Activated naive CD8-positive, alpha-beta T cell treated with anti-CD3 and anti-CD28 coated beads, Interleukin-2, amount 50 U/mL, for 24 hours (primary cell): ENCODE data around the gene TATDN2.
A peak's percentile ranks its signal among the peaks of the same experiment; 100 is the strongest.

Source experiments
- ATAC-seq: fragments of 150-1000 bp; cut with Tn5 transposase; one replicate; pipeline ENCODE4 v1.10.0; 2021
- DNase-seq: peaks from one replicate; pipeline ENCODE4 v3.0.0; 2021
- H3K27ac Mint-ChIP-seq: one replicate; pipeline ENCODE4 v1.8.0; 2021; ENCODE audit warnings: mild to moderate bottlenecking, mixed read lengths
- H3K27me3 Mint-ChIP-seq: one replicate; pipeline ENCODE4 v1.8.0; 2021; ENCODE audit warnings: mixed read lengths
- H3K36me3 Mint-ChIP-seq: one replicate; pipeline ENCODE4 v1.8.0; 2021; ENCODE audit warnings: low read depth, mixed read lengths
- H3K4me1 Mint-ChIP-seq: one replicate; pipeline ENCODE4 v1.8.0; 2021; ENCODE audit warnings: mixed read lengths
- H3K4me3 Mint-ChIP-seq: one replicate; pipeline ENCODE4 v1.8.0; 2021; ENCODE audit warnings: mild to moderate bottlenecking, moderate library complexity, mixed read lengths
- H3K9me3 Mint-ChIP-seq: one replicate; pipeline ENCODE4 v1.8.0; 2021; ENCODE audit warnings: mixed read lengths

TATDN2 gene

GRCh38 chr3:10304905-10305304 is 56.6 kb downstream of the TATDN2 start:
- peaks cover 57% of the 10 kb centered on the region for H3K36me3 Mint-ChIP-seq
- peak overlapping the region; percentile 73 for H3K27ac Mint-ChIP-seq
- H3K9me3 Mint-ChIP-seq, result no peaks in the 10 kb centered on the region
- H3K4me1 Mint-ChIP-seq, result peaks cover under 1% of the 10 kb centered on the region
- no peak for ATAC-seq
- no peak for DNase-seq
- no peaks in the 10 kb centered on the region for H3K27me3 Mint-ChIP-seq
- H3K4me3 Mint-ChIP-seq, result no peak overlapping the region

DNA sequence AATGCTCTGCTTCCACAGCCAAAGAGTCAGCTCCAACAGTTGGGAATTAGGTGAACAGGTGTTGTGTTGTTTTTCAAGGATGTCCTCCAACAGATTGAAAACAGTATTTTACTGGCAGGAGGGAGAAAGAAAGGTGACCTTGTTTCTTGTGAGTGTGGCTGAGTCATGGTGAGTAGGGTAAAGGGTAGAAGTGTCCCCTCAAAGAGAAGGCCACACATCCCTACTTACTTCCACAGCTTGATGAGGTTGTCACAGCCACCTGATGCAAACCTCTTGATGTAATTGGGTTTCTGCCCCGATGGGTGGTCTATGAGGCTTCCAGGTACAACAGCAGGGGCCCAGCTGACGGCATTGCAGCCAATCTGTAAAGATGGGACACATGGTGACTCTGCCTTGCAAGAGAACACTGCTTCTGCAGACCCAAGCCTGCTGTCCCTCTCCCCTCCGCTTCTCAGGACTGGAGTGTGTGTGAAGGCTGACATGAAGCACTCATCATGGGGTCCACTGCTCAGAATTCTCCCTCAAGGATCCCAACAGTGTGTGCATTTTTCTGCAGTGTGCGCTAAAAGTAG is 57.2 kb downstream of the TATDN2 start:
- DNase-seq (no peak), ATAC-seq (no peak)
- Mint-ChIP-seq H3K27me3 (no peaks in the 10 kb centered on the region), H3K4me1 (peaks cover under 1% of the 10 kb centered on the region), H3K27ac (peak overlapping the region; percentile 73), H3K36me3 (peaks cover 58% of the 10 kb centered on the region), H3K4me3 (no peak overlapping the region), H3K9me3 (no peaks in the 10 kb centered on the region)

DNA sequence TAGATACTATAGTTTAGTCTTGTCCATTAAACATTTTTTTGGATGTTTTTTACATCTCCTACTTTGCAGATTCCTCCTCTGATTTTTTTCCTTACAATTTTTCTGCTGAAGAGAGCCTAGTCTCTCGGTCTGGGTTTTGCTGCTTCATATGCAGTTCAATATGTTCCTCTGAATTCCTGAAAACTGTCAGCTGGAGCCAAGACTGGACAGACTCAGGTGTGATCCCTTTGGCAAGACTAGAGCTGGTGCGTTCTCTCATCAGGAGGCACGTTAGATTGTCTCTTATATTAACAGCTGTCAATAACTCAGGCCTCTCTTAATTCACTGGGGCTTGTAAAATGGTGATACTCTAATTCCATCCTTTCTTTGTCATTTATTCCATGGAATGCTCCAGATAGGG is 57.9 kb downstream of the TATDN2 start:
- H3K27ac Mint-ChIP-seq, result peak overlapping the region; percentile 8
- H3K9me3 Mint-ChIP-seq, result no peaks in the 10 kb centered on the region
- peaks cover 64% of the 10 kb centered on the region for H3K36me3 Mint-ChIP-seq

GRCh38 chr3:10308678-10309077 is 60.4 kb downstream of the TATDN2 start:
- ATAC-seq (no peak), DNase-seq (no peak)
- Mint-ChIP-seq H3K36me3 (peaks cover 55% of the 10 kb centered on the region), H3K9me3 (no peaks in the 10 kb centered on the region), H3K4me3 (no peak overlapping the region), H3K27ac (no peak overlapping the region), H3K27me3 (no peaks in the 10 kb centered on the region), H3K4me1 (peaks cover 3% of the 10 kb centered on the region)

More for the DNA sequence above, 57.9 kb downstream of the TATDN2 start:
- Mint-ChIP-seq H3K4me1 (peaks cover 3% of the 10 kb centered on the region), H3K4me3 (no peak overlapping the region), H3K27me3 (no peaks in the 10 kb centered on the region)
- ATAC-seq, result no peak
- no peak for DNase-seq

- H3K27ac Mint-ChIP-seq, result no peak overlapping the region
- H3K9me3 Mint-ChIP-seq, result no peaks in the 10 kb centered on the region
- DNase-seq, result no peak
- peaks cover 3% of the 10 kb centered on the region for H3K4me1 Mint-ChIP-seq
- H3K27me3 Mint-ChIP-seq, result no peaks in the 10 kb centered on the region
- peaks cover 59% of the 10 kb centered on the region for H3K36me3 Mint-ChIP-seq
- no peak for ATAC-seq
- H3K4me3 Mint-ChIP-seq, result no peak overlapping the region
Observed at GRCh38 chr3:10309736-10310135, 61.5 kb downstream of the TATDN2 start.

- peak overlapping the region; percentile 55 for H3K27ac Mint-ChIP-seq
- H3K4me3 Mint-ChIP-seq, result no peak overlapping the region
- DNase-seq, result no peak
- no peaks in the 10 kb centered on the region for H3K27me3 Mint-ChIP-seq
- no peaks in the 10 kb centered on the region for H3K9me3 Mint-ChIP-seq
- peaks cover 3% of the 10 kb centered on the region for H3K4me1 Mint-ChIP-seq
- peaks cover 55% of the 10 kb centered on the region for H3K36me3 Mint-ChIP-seq
- ATAC-seq, result no peak
Observed at GRCh38 chr3:10310578-10310977, 62.3 kb downstream of the TATDN2 start.

DNA sequence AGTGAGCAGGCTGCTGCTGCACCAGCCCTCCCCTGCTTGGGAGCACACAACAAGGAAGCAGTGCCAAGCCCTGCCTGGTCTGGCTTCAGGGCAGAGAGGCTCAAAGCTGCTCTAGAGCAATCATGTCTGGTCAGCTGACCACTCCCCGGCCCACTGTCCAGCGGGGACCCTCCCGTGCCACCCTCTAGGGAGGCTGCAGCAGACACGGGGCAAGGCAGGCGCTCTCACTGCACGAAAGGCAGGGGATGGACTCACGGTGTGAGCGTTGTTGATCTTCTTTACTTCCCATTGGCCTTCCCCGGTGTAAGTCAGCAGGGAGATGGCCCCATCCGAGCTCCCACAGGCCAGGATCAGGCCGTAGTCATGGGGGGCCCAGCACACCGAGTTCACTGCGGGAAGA is 63.5 kb downstream of the TATDN2 start:
- Mint-ChIP-seq H3K36me3 (peaks cover 46% of the 10 kb centered on the region), H3K4me3 (no peak overlapping the region), H3K27ac (no peak overlapping the region), H3K9me3 (no peaks in the 10 kb centered on the region), H3K27me3 (no peaks in the 10 kb centered on the region), H3K4me1 (peaks cover 3% of the 10 kb centered on the region)
- ATAC-seq (no peak), DNase-seq (no peak)

- DNase-seq, result no peak
- Mint-ChIP-seq H3K9me3 (no peaks in the 10 kb centered on the region), H3K4me3 (no peak overlapping the region), H3K27me3 (no peaks in the 10 kb centered on the region), H3K4me1 (peaks cover 3% of the 10 kb centered on the region), H3K36me3 (peaks cover 43% of the 10 kb centered on the region), H3K27ac (no peak overlapping the region)
- no peak for ATAC-seq
Observed at GRCh38 chr3:10312391-10312790, 64.1 kb downstream of the TATDN2 start.

- Mint-ChIP-seq H3K36me3 (peaks cover 40% of the 10 kb centered on the region), H3K9me3 (no peaks in the 10 kb centered on the region), H3K4me3 (no peak overlapping the region), H3K4me1 (peaks cover 3% of the 10 kb centered on the region), H3K27me3 (no peaks in the 10 kb centered on the region), H3K27ac (peak overlapping the region; percentile 3)
- DNase-seq, result no peak
- ATAC-seq, result no peak
Observed at GRCh38 chr3:10312861-10313260, 64.6 kb downstream of the TATDN2 start.

DNA sequence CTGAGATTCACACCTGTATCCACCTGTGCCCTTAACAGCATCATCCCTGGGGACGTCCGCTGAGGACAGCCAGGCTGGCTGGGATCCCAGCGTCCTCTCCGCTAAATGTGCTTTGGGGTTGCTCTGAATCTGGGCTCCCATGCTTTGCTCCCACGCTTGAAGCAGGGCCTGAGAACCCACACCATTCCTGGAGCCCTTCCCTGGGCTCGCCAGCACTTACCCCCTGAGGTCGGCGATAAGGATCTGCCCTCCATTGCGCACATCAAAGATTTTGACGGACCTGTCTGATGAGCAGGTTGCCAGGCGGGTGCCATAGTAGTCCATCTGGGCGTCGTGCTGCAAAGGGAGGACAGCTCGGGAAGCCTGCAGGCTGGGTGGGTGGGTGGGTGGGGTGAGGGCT is 66.8 kb downstream of the TATDN2 start:
- H3K27ac Mint-ChIP-seq, result no peak overlapping the region
- no peaks in the 10 kb centered on the region for H3K27me3 Mint-ChIP-seq
- peaks cover 45% of the 10 kb centered on the region for H3K36me3 Mint-ChIP-seq
- DNase-seq (no peak), ATAC-seq (no peak)
- no peak overlapping the region for H3K4me3 Mint-ChIP-seq
- H3K9me3 Mint-ChIP-seq, result no peaks in the 10 kb centered on the region
- peaks cover 20% of the 10 kb centered on the region for H3K4me1 Mint-ChIP-seq

GRCh38 chr3:10315771-10316344 is 67.6 kb downstream of the TATDN2 start:
- Mint-ChIP-seq H3K9me3 (no peaks in the 10 kb centered on the region), H3K27me3 (no peaks in the 10 kb centered on the region), H3K4me1 (peaks cover 18% of the 10 kb centered on the region), H3K4me3 (no peak overlapping the region), H3K27ac (no peak overlapping the region), H3K36me3 (peaks cover 39% of the 10 kb centered on the region)
- no peak for ATAC-seq
- no peak for DNase-seq

DNA sequence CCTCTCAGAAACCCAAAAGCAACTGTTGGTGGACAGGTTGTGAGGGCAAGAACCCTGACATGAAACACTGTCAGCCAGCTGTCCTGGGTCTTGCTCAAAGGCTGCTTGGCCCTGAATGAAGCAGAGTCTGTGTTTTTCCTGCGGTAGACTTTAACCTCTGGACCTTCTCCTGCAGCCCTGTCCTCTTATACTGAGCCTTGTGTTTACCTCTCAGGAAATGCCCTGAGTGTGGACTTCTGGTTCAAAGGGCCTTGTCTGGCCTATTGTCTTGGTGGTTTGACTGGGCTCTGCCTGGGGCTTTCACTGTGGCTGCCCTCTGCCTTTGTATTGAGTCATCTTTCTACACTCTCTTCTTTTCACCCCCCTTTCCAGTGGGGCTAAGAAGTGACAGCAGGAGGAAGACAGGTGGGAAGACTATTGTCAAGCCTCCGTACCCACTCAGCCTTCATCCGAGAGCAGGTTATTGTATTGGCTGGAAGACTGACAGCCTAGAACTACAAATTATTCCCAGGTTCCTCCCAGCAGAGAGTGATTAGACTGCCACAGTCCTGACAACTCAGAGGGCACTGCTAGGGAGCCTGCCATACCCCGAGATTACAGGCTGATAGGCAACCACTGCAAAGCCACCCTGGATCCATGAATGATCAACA is 69.2 kb downstream of the TATDN2 start:
- no peak for DNase-seq
- Mint-ChIP-seq H3K4me3 (no peak overlapping the region), H3K27me3 (no peaks in the 10 kb centered on the region), H3K27ac (no peak overlapping the region), H3K36me3 (peaks cover 32% of the 10 kb centered on the region), H3K9me3 (no peaks in the 10 kb centered on the region), H3K4me1 (peaks cover 24% of the 10 kb centered on the region)
- ATAC-seq, result no peak

DNA sequence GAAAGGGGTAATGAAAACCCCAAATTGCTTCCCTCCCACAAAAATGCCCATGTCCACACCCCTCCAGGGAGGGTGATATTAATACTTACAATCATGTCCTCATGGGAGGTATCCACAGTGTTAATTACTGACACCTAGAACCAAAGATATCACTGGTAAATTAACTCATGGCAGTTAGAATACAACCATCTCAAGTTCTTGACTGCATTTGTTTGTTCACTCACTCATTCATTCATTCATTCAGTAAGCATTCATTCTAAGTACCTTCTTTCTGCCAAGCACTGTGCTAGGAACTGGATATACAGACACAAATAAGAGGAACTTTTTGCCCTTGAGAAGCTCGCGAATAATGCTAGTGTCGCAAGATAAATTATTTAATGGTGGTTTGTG is 69.7 kb downstream of the TATDN2 start:
- peaks cover 28% of the 10 kb centered on the region for H3K36me3 Mint-ChIP-seq
- no peak overlapping the region for H3K4me3 Mint-ChIP-seq

DNA sequence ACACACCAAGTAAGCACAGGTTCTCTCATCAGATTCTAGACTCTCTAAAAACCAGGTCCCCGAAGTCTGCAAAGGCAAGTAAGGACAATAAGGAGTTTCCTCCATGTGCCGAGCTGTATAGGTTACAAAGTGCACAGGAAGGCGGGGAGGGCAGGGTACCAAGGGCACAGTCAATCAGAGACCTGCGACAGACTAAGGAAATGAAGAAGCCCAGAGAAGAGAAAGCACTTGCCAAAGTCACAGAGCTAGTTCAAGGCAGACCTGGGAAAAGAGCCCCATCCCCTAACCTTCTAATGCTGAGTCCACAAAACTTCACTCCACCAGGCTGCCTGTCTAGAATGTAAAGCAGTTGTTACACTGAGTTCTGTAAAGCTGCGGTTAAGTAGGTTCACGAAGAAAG is 71.0 kb downstream of the TATDN2 start:
- no peak for ATAC-seq
- Mint-ChIP-seq H3K27me3 (no peaks in the 10 kb centered on the region), H3K27ac (peak overlapping the region; percentile 62), H3K4me1 (peaks cover 24% of the 10 kb centered on the region), H3K9me3 (no peaks in the 10 kb centered on the region), H3K4me3 (peak overlapping the region; percentile 73), H3K36me3 (peaks cover 22% of the 10 kb centered on the region)
- no peak for DNase-seq

More for the DNA sequence above, 69.7 kb downstream of the TATDN2 start:
- DNase-seq (no peak), ATAC-seq (no peak)
- Mint-ChIP-seq H3K27me3 (no peaks in the 10 kb centered on the region), H3K4me1 (peaks cover 24% of the 10 kb centered on the region), H3K9me3 (no peaks in the 10 kb centered on the region), H3K27ac (no peak overlapping the region)

DNA sequence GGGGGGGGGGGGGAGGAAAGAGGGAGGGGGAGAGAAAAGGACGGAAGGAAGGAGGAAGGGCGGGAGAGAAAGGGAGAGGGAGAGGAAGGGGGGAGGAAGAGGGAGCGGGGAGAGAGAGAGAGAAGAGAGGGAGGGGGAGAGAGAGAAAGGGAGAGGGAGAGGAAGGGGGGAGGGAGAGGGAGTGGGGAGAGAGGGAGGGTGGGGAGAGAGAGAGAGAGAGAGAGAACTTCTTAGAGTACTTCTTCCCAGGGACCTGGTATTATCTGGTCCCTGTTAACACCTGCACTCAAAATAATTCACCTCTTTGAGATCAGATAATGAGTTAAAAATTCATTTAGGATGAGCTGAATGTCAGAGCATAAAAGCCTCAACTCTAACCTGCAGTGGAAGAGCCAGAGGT is 71.5 kb downstream of the TATDN2 start:
- Mint-ChIP-seq H3K4me3 (peak overlapping the region; percentile 94), H3K27ac (peak overlapping the region; percentile 88), H3K4me1 (peaks cover 24% of the 10 kb centered on the region), H3K36me3 (peaks cover 17% of the 10 kb centered on the region), H3K27me3 (no peaks in the 10 kb centered on the region), H3K9me3 (no peaks in the 10 kb centered on the region)
- ATAC-seq (no peak), DNase-seq (no peak)
